D341Med (cell line): ENCODE results near the gene BABAM1.
A peak's percentile ranks its signal among the peaks of the same experiment; 100 is the strongest.

Experiments
- DNase-seq: peaks from one replicate; pipeline ENCODE4 v3.0.0; 2012; ENCODE audit warnings: low spot score

BABAM1 gene

DNA sequence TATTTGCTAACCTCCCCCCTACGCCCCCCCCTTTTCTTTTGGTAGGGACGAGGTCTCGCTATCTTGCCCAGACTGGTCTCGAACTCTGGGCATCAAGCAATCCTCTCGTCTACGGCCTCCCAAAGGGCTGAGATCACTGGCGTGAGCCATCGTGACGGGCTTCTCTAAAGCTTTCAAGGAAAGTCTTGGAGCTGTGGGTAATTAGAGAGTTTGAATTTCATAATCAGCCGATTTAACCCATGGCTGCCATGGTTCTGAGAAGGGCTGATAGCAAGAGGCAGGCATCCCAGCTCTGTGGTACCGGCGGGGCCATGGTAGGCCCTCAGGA, 36.7 kb downstream of the BABAM1 start:
- no peak for DNase-seq

DNA sequence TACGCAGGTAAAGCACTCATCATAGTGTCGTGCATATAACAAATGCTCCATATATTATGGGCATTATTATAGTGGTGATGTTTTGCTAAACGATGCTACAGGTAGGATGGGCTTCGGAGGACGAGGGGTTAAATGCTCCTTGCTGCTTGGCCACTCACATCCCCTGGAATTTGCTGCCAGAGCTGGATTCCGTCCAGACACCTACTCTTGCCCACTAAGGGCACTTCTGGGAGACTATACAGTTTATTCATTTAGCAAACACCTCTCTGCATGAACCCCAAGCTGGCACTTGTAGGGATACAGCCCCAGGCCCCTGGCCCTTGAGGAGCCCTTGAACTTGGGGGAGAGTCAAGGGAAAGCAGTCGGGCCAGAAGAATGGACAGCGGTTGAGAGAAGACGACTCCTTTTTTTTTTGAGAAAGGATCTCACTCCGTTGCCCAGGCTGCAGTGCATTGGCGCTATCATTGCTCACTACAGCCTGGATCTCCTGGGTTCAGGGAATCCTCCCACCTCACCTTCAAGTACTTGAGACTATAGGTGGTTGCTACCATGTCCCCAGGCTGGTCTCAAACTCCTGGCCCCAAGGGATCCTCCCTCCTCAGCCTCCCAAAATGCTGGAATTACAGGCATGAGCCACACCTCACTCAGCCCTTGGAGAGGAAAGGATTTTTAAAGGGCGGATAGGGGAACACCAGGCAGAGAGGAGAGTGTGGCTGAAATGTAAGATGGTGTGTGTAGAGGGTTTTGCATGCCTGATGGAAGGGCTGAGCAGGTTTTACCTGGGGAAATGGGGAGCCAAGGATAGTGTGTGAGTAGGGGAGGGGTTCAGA, 37.4 kb downstream of the BABAM1 start:
- DNase-seq, result no peak

DNA sequence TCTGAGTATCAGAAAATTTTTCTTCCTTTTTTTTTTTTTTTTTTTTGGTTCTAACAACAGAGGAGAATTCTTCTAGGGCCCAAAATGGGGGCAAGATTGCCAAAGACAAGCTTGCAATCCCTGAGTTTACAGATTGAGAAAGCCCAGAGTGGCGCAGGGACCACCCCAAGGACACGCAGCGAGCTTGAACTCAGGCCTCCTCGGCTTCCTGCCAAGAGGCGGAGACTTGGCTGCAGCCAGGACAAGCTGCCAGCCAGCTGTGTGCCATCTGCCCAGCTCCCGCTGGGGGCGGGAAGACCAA, 37.9 kb downstream of the BABAM1 start:
- no peak for DNase-seq

DNA sequence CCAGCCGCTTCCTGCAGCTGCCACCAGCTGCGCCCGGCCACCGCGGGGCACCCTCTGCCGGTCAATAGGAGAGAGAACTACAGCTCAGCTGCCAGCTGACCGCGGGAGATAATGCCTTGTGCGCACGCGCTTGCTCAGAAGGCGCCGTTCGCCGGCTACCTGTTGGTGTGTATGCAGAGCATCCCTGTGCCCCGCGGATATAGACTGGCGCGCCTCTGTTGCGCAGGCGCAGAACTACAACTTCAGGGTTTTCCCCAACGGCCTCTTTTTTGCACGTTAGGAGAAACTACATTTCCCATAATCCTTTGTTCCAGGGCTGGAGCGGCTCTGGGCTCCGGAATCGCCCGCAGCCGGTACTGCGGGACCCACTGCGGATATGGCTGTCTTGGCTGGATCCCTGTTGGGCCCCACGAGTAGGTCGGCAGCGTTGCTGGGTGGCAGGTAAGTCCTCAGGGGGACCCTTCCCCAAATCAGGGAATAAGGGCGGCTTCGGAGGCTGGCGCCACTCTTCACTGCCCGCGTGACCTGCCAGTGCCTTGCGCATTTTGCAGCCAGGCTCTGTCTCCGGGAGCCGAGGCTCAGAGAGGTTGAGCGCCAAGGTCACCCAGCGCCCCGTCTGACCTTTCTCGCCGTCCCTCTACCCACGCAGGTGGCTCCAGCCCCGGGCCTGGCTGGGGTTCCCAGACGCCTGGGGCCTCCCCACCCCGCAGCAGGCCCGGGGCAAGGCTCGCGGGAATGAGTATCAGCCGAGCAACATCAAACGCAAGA, 38.5 kb downstream of the BABAM1 start, which contains the start of gene MRPL34:
Gene MRPL34, plus strand, starts transcription at position 356 of the 768 bp plus-strand sequence. Its CDS starts 21 bp downstream, at position 377.
- DNase-seq, result peak; percentile 91

DNA sequence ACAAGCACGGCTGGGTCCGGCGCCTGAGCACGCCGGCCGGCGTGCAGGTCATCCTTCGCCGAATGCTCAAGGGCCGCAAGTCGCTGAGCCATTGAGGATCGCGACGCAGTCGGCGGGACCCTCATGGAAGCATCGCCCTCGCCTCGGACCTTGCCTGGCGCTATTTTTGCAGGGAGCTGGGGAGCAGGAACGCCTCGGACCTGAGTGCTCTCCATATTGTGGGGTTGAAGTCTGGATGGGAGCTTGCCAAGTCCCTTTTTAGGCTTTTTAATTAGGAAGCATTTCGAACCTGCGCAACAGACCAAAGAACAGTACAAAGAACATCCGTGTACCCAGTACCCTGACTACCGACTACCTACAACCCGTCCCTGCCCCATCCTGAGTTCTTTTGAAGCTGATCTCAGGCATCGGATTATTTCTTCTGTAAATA, 39.1 kb downstream of the BABAM1 start:
- no peak for DNase-seq

DNA sequence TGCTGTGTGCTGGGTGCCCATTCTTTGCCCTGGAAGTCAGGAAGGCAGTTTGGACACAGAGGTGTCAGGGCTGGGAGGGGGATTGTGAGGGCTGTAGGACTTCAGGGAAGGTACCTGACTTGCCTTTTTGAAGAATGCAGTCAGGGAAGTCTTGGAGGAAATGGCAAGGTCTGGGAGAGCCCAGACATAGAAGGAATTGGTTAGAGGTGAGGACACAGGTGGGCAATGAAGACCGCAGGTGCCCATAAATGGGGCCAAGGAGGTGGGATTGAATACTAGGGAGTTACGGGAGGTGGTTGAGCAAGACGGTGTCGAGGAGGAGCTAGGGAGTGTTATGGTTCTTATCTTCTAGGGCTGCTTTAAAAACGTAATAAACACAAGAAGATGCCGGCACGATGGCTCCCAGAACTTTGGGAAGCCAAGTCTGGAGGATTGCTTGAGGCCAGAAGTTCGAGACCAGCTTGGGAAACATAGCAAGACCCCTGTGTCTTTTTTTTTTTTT, 40.7 kb downstream of the BABAM1 start:
- DNase-seq, result no peak

DNA sequence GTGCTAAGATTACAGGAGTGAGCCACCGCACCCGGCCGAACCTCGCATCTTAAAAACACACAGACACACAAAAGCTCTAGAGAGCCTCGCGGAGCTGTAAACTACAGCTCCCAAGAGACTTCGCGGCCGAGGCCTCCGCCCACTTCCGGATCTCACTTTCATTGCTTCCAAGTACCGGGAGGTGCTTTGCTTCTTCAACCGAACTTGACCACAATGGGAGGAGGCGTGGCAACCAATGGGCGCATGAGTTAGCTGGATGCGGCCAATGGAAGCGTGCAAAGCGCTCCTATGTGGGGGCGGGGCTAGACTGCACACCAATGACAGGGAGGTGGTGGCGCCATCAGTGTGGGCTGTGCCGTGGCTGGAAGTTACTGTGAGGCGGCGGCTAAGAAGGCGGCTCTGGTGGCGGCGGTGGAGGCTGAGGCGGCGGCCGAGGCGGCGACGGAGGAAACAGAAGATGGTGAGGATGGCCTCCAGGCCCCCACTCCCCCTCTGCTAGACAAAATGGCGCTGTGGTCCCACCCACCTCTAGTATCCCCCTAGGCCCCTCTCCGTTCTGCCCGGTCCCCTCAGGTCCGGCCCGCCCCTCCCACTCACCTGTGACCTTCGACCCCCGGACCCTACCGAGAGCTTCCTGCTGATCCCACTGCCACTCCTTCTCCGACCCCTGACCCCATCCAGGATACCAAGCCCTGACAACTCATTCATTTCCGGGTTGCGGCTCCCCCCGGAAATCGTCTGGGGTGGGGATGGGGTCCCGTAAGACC, 42.1 kb downstream of the BABAM1 start, which contains the start of gene DDA1:
Gene DDA1, plus strand, starts transcription at position 366 of the 767 bp plus-strand sequence. Its CDS starts 92 bp downstream, at position 458.
- DNase-seq, result peak; percentile 95

DNA sequence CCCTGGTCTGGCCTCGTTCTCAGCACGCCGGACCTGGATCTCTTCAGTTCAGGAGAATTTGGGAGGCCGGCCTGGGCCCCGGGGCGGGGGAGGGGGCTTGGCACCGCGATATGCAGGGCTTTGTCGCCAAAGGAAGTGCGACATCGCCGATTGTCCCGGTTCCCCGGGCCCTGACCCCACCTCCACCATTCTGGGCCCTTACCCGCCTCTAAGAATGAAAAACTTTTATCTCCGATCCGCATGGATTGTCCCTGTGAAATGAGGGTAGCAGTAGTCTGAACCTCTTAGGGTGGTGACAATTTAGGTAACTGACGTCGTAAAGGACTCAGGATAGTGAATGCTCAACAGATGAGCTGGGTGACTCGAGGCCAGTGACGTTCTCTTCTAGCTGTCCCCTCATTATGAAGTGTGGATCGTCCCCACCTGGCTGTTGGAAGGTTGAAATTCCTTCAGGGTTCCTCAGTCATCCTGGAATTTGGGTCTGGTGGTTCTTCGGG, 42.8 kb downstream of the BABAM1 start:
- no peak for DNase-seq

DNA sequence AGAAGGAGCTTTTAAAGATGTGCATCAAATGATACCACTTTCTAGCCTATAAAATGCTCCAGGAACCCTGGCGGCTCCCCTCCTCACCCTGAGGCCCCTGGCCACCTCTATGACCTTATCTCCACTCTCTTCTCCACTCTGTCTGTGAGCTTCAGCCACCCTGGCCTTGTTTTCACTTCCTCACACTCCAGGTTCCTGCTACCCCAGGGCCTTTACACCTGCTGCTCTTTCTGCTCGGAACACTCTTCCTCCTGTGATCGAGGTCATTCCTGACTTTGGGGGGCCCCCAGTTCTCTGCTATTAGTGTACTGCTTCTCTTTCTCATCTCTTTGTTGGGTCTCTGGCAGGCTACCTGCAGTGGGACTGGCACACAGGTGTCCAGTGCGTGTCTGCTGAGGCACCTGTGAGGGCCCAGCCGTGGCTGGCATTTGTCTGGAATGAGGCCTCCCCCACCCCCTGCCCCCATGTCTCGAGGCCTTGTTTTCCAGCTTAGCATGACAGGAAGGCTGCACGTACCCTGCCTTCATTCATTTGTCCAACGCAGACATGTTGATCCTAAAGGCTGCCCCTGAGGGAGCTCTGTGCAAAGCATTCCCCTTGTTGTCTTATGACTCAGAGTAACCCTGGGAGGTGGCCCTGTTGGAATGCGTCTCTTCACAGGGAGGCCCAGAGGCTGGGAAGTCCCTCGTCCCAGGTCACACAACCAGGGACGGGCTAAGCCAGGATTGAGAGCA, 44.4 kb downstream of the BABAM1 start:
- DNase-seq, result no peak

DNA sequence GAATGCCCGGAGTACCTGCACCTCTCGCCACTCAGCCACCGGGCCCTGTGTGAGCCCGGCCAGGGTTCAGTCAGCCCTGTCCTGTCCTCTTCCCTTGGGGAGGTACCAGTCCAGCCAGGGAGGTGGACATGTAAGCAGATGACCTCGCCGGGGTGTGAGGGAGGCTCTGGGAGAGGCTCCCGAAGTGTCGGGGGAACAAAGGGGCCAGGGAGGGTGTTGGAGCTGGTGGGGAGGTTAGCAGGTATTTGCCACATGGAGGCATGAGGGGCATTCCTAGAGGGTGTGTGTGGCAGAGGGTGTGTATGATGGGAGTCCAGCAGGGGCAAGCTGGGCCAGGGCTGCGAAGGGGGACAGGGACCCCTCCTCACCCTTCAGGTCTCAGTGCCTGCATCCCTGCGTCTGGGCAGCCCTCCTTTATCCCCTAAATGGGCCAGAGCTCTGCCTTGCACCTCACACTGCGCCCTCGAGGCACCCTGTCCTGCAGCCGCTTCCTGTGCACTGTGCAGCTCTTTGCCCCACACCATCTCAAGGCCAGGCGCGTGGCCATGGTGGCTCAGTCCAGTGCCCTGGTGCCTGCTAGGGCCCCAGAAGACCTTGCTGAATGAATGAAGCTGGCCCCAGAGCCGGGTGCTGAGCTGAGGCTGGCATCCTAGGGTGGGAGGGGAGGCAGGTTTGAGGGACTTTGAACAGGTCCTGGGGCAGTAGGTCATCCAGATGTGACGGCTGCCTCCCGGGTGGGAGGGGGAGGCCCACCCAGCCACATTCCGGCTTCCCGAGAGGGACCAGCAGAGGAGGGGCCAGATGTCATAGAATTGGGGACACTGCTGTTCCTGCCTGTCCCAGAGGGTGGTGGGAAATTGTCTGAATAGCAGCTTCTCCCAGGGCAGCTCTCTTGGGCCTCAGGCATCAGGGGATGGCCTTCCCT, 45.2 kb downstream of the BABAM1 start:
- DNase-seq, result no peak

DNA sequence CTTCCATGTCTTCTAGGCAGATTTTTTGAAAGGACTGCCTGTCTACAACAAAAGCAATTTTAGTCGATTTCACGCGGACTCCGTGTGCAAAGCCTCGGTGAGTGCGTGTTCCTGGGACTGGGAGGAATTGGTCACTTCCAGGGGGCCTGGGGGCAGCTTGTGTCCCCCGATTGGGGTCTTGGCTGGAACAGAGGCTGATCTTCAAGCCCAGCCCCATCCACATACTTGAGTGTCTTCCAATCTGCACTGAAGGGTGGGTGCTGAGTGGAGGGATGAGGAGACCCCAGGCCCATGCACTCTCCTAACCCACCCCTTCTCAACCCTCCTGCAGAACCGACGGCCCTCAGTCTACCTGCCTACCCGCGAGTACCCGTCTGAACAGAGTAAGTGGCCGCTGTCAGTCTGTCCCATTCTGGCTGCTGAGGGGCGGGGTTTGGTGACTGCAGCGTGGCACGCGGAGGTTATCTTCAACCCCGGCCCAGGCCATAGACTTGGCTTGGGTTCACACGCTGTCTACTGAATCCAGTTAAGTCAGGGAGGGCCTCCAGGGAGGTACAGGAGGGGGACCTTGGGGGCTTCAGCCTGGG, 46.9 kb downstream of the BABAM1 start:
- no peak for DNase-seq

DNA sequence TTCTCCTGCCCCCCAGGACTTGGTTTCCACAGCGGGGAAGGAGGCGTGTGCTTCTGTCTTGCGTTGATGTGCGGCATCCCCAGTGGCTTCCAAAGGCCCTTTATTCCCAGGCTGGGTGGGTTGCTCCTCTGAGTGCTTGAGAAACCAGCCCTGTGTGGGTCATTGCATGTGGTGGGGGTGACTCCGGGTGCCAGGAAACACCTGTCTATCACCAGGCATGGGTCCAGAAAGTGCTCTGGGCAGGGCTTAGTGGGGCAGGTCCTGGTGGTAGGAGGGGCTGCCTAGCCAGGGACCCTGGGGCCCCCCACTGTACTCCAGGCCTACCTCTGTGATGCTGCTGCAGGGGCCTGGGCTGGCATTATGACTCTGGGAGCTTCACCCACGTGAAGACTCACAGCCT, 51.7 kb downstream of the BABAM1 start:
- peak; percentile 20 for DNase-seq

DNA sequence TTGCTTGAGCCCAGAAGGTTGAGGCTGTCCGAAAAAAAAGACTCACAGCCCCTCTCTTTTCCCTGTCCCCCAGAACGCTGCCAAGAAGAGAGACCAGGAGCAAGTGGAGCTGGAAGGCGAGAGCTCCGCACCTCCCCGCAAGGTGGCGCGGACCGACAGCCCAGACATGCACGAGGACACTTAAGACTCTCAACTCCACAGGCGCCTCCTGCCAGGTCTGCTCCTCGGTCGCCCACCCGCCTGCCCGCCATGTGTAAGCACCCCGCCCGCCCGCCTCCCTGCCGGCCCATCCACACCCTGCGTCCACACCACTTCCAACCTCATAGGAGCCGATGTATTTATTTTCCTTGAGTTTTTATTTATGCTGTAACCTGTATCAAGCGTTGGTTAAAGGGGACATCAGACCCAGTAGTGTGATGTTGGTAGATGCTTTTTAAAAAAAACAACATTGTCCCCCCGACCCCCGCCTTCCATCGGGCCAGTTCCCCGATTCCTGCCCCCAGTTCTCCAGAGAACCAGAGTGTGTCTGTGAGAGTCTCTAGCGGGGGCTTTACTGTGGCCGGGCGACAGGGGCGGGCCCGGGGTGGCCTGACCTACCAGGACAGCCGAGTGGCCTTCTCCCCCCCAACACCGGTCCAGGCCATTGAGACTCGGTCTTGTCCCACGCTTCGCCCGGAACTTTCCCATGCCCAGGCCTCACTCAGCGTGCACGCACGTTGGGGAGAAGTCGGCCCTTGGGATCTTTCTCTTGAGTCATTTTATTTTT, 52.4 kb downstream of the BABAM1 start:
- DNase-seq, result peak; percentile 27

DNA sequence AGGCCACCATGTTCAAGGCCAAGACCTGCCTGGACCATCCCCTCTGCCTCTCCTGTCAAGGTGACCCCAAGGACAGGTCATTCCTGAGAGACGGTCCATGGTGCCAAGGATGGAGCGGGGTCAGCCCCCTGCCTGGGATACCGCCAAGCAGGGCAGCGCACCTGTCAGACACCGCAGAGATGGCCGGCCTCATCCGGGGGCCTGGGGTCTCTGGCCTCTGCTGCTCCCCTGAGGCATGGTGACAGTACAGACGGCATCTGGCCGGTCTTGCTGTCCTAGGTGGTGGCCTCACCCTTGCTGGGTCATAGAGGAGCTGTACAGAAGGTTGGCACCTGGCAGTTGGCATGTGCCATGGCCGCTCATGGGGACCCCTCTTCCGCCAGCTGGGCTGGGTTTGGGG, 53.2 kb downstream of the BABAM1 start:
- DNase-seq, result no peak

DNA sequence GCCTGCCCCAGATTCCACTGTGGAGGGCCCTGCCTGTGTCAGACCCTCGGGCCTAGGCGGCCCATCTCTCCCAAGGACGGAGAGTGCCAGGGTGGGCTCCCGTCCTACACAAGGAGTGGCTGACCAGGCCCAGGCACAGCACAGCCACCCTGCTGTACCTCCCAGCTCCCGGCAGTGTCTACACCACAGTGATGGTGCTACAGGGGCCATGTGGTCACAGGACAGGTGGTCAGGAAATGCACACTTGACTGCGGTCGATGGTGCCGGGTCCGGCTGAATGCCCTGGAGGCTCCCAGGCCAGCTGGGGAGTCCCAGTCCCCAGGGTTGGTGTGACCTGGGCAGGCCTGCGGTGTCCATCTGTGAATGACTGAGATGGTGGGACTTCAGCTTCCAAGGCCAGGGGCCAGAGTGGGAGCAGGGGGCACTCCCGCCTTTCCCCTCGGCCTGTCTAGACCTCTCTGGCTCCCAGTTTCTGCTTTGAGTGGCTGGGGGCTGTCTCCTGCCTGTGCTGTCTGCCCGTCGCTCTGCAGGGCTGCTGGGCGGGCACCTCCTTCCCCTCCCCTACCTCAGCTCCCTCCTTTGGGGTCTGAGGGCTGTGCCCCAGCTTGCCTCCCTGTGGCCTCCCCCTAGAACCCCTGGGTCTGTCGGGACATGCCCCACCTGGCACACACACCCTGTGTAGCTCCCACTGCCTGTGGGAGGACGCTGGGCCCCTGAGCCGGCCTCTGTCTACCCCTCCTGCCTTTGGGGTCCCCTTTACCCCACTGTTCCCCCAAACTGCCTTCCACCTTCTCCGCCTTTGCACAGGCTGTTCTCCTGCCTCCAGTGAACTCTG, 54.6 kb downstream of the BABAM1 start:
- peak; percentile 22 for DNase-seq

DNA sequence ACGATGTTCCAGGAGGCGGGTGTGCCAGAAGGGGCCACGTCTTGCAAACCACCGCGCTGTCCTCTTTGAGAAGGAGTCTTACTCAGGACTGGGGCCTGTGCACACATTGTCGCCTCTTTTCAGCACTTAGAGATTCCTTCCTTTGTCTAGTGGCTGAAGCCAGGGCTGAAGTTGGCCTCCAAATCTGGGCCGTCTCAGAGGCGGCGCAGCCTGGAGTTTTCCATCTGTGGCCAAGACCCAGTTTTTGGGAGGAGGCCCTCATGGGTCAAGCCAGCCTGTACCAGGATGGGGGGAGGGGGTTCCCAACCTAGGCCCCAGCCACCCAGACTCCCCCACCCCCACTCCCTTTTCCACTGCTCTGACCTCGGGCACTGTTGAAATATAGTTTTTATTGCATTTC, 55.6 kb downstream of the BABAM1 start:
- no peak for DNase-seq

DNA sequence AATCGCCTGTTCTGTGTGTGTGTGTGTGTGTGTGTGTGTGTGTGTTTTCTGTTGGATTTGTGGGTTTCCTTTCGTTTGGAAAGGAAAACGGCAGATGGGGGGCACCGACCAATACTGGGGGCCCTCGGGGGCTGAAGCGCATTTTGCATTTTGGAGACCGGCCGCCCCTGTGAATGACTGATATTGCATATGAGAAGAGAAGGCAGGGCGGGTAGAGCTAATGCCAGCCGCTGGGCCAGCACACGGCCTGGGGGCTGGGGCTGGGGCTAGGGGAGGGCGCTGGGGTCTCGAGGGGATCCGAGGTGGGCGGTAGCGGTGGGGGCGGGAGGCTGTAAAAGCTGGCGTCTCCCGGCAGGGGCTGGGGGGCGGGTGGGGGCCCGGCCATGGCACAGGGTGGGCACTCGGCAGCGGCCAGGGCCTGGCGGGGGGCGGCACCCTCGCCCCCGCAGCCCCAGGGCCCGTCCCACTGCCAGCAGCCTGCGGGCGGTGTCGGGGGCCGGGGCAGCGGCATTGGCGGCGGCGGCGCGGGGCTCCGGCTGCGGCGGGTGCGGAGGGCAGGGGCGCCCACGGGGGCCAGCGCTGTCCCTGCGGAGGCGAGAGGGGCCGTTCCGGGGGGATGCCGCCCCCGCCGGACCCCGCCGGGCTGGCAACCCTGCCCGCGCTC, 56.2 kb downstream of the BABAM1 start:
- no peak for DNase-seq

DNA sequence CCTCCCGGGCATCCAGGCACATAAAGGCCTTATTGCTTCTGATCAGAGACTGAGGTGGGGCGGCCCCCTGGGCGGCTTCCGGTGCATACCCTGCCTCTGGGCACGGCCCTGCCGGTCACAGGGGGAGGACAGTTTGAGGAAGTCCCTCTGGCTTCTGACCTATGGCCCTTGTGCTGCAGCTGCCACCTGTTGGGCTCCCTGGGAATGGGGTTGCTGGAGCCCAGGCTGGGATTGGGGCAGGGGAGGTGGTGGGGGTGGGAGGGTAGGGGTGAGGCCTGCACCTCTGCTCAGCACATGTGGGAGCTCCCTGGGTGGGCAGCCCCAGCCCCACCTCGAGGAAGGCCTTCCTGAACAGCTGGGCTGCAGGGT, 56.7 kb downstream of the BABAM1 start:
- DNase-seq, result no peak
